ENCODE data around the gene ABCB6. TPM values are rescaled to one million over a fixed set of nuclear protein-coding genes. Genes with fewer than 3 reads are reported as not detected.

The ABCB6 gene
- total and polyA plus RNA-seq, 7 donors = 24.4 to 64.9 (median 42.2) TPM

DNA sequence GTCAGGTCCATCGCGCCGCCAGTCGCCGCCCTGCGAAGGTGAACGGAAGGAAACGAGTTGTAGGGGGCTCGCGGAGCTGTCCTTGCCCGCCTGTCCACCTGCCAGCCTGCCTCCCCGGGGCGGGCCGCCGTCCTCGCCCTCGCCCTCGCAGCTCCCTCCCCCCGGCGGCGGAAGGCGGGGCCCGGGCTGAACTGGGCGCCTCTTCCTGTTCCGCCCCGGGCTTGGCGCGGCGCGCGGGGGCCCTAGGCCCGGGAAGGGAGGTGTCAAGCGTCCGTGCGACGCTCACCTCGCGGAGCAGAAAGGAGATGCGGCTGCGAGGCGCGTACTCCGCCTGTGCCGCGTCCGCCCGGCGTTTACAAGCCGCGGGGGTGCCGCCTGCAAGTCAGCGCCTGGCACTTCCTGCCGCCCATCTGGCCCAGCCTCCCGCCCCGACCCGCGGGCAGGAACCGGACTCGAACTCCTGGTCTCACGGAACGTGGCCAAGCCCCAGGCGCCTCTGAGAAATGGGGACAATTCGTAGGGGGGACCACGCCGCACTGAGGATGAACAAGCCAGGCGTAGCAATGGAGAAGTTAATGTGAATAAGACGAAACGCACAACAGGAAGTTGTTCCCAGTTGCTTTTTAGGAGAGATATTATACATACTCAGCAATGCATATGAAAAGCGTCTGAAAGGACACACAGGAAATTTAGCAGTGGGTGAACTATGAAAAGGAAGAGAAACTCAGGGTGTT is 41.8 kb downstream of the ABCB6 start, which contains the start of gene CNPPD1:
TSS of gene CNPPD1 (minus strand) at position 108 of the 734 bp plus-strand sequence. CDS start at position 11, 97 bp downstream.
- no peaks in the 10 kb centered on the region for H3K9me3 ChIP-seq
- peak; percentile 12 for TF ChIP-seq CTCF (IDR thresholded peaks at IDR 0.05)
- ATAC-seq (peak; percentile 82 to 89 (median 87)), DNase-seq (peak; percentile 92 to 95)
- peak within 1 kb of the TSS; percentile 87 for H3K27ac ChIP-seq
- H3K4me1 ChIP-seq = peaks cover 36% of the 10 kb centered on the region
- WGBS, 3 donors = 0 to 1% (median 0%) methylated on average over 53 to 69 of the region's 69 CpGs
- H3K4me3 ChIP-seq = peak within 1 kb of the TSS; percentile 100
- intact Hi-C loops (cut with DNase I) = loop anchor here (5.0 to 10.0 kb wide), 4 partner anchors 40 to 782 kb away; partner anchors contain the start of genes ABCB6 (in 1 of the 2), CHPF (in 1 of the 2), CTDSP1 (in 1 of the 2) and TMEM198 (in 1 of the 2)
- peaks cover 3 to 67% of the 10 kb centered on the region in 2 donors for H3K36me3 ChIP-seq (ENCODE audit: insufficient read depth in 1 of 2, low read depth in 1 of 2)
- no peaks in the 10 kb centered on the region for H3K27me3 ChIP-seq (ENCODE audit: insufficient read depth in 3 of 3, low read length in 2 of 3)

DNA sequence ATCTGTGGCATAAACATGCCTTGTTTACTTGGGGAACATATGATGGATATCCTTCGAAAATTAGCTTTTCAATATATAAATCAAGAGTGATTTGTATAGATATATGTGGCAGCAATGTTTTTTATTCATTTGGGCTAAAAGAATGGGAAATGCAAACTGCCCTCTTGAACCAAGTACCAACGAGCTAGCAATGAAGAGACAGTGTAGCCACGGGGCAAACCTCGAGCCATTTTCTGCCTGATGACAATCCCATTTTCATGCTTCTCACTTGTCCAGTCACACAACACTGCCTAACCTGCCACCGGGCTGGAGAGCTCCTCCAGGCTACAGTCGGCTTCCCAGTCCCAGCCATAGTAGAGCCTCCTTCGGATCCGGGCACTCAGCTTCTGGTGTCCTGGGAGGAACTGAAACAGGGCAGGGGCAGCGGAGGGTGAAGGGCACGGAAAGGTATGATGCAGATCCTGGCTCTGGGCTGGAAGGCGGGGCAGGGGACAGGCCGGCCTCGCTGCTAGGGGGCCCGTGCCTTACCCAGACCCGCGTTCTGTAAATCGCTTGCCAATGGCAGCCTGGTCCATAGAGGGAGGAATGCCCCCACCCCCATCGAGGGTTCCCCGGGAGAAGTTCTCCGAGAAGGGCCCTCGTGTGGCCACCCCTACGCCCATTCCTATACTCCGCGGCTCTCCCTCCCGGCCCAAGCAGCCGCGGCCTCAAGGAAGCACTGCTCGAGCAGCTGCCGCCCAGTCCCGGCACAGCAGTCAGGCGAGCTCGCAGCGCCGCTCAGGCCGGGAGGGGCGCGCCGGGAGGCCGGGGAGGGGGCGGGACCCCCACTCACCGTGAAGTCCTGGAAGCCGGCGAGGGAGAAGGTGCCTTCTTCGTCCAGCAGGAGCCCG is 42.6 kb downstream of the ABCB6 start:
- H3K27me3 ChIP-seq (ENCODE audit: insufficient read depth in 3 of 3, low read length in 2 of 3) = no peaks in the 10 kb centered on the region
- no peak for TF ChIP-seq CTCF (IDR thresholded peaks at IDR 0.05)
- 2 to 5% (median 3%) methylated on average over 25 to 45 of the region's 45 CpGs for WGBS, 3 donors
- peaks cover 2 to 58% of the 10 kb centered on the region in 2 donors for H3K36me3 ChIP-seq (ENCODE audit: insufficient read depth in 1 of 2, low read depth in 1 of 2)
- H3K27ac ChIP-seq = peak overlapping the region; percentile 87
- H3K4me3 ChIP-seq = peak overlapping the region; percentile 100
- intact Hi-C loops (cut with DNase I) = loop anchor here (5.0 to 10.0 kb wide), 4 partner anchors 41 to 781 kb away; partner anchors contain the start of genes ABCB6 (in 1 of the 2), CHPF (in 1 of the 2), CTDSP1 (in 1 of the 2) and TMEM198 (in 1 of the 2)
- peak; percentile 28 to 50 (median 44) for ATAC-seq
- no peaks in the 10 kb centered on the region for H3K9me3 ChIP-seq
- peak; percentile 55 to 74 for DNase-seq
- H3K4me1 ChIP-seq = peaks cover 44% of the 10 kb centered on the region

GRCh38 chr2:219175486-219175885 is 43.3 kb downstream of the ABCB6 start:
- H3K27me3 ChIP-seq (ENCODE audit: insufficient read depth in 3 of 3, low read length in 2 of 3) = no peaks in the 10 kb centered on the region
- TF ChIP-seq CTCF (IDR thresholded peaks at IDR 0.05) = no peak
- no peaks in the 10 kb centered on the region for H3K9me3 ChIP-seq
- ATAC-seq = no peak
- H3K4me1 ChIP-seq = peaks cover 50% of the 10 kb centered on the region
- peak overlapping the region; percentile 87 for H3K27ac ChIP-seq
- intact Hi-C loops (cut with DNase I) = loop anchor here (5.0 to 10.0 kb wide), 4 partner anchors 42 to 781 kb away; partner anchors contain the start of genes ABCB6 (in 1 of the 2), CHPF (in 1 of the 2), CTDSP1 (in 1 of the 2) and TMEM198 (in 1 of the 2)
- no peak for DNase-seq
- peaks cover 0 to 52% of the 10 kb centered on the region in 2 donors for H3K36me3 ChIP-seq (ENCODE audit: insufficient read depth in 1 of 2, low read depth in 1 of 2)
- H3K4me3 ChIP-seq = peak overlapping the region; percentile 100
- 76 to 83% (median 79%) methylated on average over 7 of the region's 7 CpGs for WGBS, 3 donors

DNA sequence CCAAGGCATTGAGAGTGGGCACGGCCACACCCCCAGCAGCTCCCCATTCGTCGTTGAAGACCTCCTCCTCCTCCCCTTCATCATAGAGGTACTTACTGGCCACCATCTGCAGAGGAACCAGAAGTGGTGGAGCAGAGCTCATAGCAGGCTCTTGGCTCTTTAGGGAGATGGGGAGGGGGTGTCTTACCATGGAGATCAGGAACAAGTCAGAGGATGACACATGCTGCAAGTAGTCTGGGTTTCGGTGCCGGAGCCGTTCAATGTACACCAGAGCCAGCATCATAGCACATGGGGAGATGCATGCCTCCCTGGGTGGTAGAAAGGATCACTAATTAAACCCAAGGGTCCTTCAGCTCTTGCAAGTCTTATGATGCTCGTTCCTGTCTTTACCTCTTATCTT is 44.0 kb downstream of the ABCB6 start:
- Histone ChIP-seq H3K27ac (no peak overlapping the region), H3K4me1 (peaks cover 52% of the 10 kb centered on the region), H3K9me3 (no peaks in the 10 kb centered on the region), H3K36me3 (ENCODE audit: insufficient read depth in 1 of 2, low read depth in 1 of 2) (peaks cover 0 to 45% of the 10 kb centered on the region in 2 donors), H3K27me3 (ENCODE audit: insufficient read depth in 3 of 3, low read length in 2 of 3) (no peaks in the 10 kb centered on the region), H3K4me3 (no peak overlapping the region)
- intact Hi-C loops (cut with DNase I) = loop anchor here (5.0 to 10.0 kb wide), 4 partner anchors 42 to 780 kb away; partner anchors contain the start of genes ABCB6 (in 1 of the 2), CHPF (in 1 of the 2), CTDSP1 (in 1 of the 2) and TMEM198 (in 1 of the 2)
- WGBS, 3 donors = 82 to 87% (median 85%) methylated on average over 7 of the region's 7 CpGs
- DNase-seq = no peak
- no peak for ATAC-seq
- no peak for TF ChIP-seq CTCF (IDR thresholded peaks at IDR 0.05)

Data from psoas muscle (tissue), 8 donors.